AG09309 (cell line): ENCODE measurements around the gene RBM10.

Experiments
- DNase-seq: peaks from one replicate; pipeline ENCODE4 v3.0.0-alpha.2; 2010; ENCODE audit warnings: low read depth
- H3K4me3 ChIP-seq: 2 replicates; pipeline ENCODE4 v1.5.1; 2011; ENCODE audit warnings: mild to moderate bottlenecking, low read depth, low read length, moderate library complexity; ENCODE audit not compliant: control insufficient read depth
- TF ChIP-seq, protein P1 (sequence below): IDR thresholded peaks from 2 replicates; pipeline ENCODE4 v1.5.1; 2011; ENCODE audit warnings: mild to moderate bottlenecking, low read depth, low read length, inconsistent platforms; ENCODE audit not compliant: insufficient read depth, control insufficient read depth; ENCODE audit errors: missing control alignments

RBM10 gene

DNA sequence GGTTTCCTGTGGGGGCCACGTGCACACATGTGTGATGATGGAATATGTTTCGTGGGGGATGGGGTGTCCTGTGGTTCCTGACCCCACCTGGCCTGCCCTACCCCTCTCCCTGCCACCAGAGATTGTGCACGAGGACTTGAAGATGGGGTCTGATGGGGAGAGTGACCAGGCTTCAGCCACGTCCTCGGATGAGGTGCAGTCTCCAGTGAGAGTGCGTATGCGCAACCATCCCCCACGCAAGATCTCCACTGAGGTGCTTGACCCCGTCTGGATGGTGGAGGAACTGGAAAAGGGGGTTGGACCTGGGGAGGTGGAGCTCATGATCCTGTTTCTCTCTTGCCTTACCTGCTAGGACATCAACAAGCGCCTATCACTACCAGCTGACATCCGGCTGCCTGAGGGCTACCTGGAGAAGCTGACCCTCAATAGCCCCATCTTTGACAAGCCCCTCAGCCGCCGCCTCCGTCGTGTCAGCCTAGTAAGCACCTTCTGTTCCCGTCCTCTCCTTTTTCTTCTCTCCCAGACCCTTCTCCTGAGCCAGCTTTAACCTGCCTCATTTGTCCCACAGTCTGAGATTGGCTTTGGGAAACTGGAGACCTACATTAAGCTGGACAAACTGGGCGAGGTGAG, 79.4 kb downstream of the RBM10 start:
- TF ChIP-seq, protein P1, sequence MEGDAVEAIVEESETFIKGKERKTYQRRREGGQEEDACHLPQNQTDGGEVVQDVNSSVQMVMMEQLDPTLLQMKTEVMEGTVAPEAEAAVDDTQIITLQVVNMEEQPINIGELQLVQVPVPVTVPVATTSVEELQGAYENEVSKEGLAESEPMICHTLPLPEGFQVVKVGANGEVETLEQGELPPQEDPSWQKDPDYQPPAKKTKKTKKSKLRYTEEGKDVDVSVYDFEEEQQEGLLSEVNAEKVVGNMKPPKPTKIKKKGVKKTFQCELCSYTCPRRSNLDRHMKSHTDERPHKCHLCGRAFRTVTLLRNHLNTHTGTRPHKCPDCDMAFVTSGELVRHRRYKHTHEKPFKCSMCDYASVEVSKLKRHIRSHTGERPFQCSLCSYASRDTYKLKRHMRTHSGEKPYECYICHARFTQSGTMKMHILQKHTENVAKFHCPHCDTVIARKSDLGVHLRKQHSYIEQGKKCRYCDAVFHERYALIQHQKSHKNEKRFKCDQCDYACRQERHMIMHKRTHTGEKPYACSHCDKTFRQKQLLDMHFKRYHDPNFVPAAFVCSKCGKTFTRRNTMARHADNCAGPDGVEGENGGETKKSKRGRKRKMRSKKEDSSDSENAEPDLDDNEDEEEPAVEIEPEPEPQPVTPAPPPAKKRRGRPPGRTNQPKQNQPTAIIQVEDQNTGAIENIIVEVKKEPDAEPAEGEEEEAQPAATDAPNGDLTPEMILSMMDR: no peak
- H3K4me3 ChIP-seq: no peak overlapping the region
- no peak for DNase-seq

DNA sequence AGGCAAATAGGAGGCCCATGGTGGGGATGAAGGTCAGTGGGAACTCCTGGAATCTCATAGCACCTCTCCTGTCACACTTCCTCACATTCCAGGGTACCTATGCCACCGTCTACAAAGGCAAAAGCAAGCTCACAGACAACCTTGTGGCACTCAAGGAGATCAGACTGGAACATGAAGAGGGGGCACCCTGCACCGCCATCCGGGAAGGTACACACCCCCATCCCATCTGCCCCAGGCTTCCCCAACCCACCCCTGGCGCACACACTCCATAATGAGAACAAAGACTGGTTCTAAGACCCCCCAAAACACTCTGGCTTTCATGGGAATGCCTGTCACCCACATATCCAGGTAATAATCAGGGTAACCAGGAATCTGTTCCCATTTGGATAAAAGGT, 79.9 kb downstream of the RBM10 start:
- TF ChIP-seq, protein P1: no peak
- no peak for DNase-seq
- H3K4me3 ChIP-seq: no peak overlapping the region

DNA sequence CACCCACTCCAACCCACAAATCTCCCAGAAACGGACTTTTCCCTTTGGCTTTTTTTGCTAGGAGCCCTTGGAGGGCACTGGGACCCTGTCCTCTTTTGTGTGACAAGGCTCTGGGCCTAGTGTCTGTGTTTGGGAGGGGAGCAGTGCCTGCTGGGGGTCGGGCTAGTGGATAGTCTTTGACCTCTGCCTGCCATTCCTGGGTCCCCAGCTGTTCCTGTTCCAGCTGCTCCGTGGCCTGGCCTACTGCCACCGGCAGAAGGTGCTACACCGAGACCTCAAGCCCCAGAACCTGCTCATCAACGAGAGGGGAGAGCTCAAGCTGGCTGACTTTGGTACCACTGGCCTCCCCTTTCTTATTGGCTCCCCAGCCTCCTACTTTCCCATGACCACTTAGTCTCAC, 81.0 kb downstream of the RBM10 start:
- no peak for DNase-seq
- TF ChIP-seq, protein P1: no peak
- no peak overlapping the region for H3K4me3 ChIP-seq

DNA sequence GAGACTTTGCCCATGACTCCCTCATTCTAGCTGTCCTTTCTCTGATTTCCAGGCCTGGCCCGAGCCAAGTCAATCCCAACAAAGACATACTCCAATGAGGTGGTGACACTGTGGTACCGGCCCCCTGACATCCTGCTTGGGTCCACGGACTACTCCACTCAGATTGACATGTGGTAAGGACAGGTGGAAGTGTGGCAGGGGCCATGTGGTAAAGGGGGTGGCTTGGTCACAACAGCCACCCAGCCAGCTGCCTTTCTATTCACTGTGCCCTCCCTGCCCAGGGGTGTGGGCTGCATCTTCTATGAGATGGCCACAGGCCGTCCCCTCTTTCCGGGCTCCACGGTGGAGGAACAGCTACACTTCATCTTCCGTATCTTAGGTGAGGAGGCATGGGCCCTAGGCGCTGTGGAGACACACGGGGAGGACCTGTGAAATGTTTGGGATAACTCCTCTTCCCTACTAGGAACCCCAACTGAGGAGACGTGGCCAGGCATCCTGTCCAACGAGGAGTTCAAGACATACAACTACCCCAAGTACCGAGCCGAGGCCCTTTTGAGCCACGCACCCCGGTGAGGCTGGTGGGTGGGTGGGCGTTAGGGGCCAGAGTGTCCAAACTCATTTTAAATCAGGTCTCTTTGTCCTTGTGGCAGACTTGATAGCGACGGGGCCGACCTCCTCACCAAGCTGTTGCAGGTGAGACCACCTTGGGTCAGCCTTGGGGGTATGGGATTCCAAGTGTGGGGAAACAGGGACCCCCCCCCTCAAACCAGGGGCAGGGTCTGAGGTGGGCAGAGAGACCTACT, 81.7 kb downstream of the RBM10 start:
- DNase-seq: no peak
- TF ChIP-seq, protein P1: no peak
- H3K4me3 ChIP-seq: no peak overlapping the region

DNA sequence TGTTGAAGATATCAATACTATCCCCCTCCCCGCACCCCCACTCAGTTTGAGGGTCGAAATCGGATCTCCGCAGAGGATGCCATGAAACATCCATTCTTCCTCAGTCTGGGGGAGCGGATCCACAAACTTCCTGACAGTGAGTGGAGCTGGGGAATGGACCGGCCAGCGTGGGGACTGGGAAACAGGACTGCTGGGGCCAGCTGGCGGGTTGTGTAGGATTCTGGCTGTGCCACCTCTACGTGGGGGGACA, 82.2 kb downstream of the RBM10 start:
- H3K4me3 ChIP-seq: no peak overlapping the region
- TF ChIP-seq, protein P1: no peak

DNA sequence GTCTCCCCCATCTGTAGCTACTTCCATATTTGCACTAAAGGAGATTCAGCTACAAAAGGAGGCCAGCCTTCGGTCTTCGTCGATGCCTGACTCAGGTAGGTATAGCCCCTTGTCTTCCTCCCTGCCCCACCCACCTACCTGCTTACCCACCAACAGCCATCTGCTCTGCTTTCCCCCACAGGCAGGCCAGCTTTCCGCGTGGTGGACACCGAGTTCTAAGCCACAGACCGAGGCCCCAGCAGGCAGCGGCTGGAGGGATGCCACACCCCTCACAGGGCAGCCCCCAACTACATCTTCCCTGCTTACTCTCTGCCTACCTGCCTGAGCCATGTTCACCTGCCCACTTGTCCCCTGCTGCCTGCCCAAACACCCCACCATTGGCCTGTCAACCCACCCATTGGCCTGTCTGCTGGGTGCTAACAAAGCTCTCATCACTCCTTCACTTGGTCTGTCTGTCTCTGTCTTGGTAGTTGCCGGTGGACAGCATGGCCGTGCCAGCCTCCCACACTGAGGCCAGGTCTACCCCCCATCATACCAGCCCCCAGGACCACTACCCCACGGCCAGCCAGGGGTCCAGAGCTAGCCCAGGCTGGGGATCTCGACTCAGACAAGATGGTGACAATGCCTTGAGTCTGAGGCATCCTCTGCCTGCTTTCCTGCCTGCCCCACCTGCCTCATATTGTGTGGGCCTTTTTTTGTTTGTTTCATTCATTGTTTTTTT, 83.7 kb downstream of the RBM10 start:
- TF ChIP-seq, protein P1: no peak
- DNase-seq: no peak
- H3K4me3 ChIP-seq: no peak overlapping the region

More for the DNA sequence above, 82.2 kb downstream of the RBM10 start:
- no peak for DNase-seq
